HG03139 (cell line): Measurements from ENCODE around the gene ZDHHC17.

Experiments
- ATAC-seq: cut with Tn5 transposase; IDR thresholded peaks from one replicate; pipeline ENCODE4 v1.9.1; 2021; ENCODE audit not compliant: unreplicated experiment

Gene ZDHHC17

DNA sequence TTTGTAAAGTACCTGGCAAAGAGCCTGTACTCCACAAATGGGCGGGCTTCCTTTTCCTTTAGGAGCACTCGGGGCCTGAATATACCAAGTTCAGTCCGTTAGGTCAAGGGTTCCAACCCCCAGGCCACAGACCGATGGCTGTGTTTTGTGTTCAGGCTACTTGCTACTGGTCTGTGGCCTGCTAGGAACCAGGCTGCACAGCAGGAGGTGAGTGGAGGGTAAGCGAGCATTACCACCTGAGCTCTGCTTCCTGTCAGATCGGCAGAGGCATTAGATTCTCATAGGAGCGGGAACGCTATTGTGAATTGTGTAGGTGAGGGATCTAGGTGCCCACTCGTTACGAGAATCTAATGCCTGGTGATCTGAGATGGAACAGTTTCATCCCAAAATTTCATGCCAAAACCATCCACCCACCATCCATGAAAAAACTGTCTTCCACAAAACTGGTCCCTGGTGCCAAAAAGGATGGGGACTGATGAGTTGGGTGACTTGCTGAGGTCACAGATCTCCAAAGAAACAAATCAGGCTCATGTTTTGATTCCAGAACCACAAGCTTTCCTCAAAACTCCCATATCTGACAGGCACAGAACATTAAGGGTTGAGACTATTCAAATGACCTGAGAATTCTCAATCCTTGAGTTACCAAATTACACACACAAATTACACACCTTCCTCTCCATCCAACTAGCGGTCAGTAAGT is 110.7 kb downstream of the ZDHHC17 start:
- ATAC-seq: no peak

DNA sequence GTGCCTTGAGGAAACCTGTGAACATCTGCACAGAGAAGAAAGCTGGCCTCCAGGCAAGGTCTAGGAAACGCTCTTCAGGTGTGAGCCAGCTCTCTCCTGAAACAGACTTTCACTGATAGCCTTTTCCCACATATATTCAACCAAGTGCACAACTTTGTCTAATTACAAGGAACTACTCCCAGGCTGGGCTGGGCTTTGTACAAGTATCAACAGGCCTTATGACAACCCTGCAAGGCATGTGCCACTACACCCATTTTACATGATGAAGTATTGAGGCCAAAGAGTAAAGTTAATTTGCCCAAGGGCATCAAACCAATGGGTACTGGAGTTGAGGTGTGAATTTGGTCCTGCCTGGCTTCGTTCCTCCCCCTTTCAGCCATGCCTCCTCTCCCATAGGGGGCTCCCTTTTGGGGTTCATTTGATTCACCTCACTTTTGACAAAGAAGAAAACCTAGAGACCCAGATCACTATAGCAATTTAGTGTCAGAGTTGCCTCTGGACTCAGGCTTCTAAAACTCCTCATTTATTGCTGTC is 112.8 kb downstream of the ZDHHC17 start:
- no peak for ATAC-seq

DNA sequence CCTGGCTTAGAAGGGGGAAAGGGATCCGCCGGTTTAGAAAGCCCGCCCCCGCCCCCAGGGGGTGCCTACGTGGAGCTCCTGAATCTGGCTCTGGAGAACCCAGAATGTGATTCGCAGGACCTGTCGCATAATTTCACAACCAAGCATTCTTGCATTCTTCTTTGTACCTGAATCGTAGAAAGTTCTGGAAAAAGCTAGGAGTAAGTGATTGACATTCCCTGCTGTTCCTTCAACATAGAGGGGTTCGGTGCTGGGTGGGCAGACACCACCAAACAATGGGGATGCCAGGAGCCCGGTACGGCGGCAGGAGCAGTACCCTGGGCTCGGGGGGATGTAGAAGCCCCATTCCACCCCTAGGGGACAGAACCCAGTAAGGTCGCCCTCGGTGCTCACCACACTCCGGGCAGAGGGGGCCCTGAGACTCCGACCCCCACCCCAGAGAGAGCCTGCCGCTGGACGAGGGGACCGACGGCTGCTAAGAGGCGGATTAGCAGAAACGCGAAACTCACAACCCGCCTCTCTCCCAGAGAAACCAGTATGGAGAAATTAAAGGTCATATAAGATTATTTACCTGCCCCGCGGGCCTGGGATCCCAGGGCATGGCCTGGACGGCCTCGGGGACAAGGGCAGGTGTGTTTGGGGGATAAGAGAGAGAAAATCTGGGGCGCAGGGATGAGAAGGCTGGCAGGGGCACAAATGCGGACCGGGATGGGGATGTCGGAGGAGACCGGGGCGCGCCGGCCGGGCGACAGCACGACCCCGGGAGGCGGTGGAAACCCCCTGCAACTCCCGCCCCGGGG is 114.4 kb downstream of the ZDHHC17 start:
- ATAC-seq: peak; percentile 40

DNA sequence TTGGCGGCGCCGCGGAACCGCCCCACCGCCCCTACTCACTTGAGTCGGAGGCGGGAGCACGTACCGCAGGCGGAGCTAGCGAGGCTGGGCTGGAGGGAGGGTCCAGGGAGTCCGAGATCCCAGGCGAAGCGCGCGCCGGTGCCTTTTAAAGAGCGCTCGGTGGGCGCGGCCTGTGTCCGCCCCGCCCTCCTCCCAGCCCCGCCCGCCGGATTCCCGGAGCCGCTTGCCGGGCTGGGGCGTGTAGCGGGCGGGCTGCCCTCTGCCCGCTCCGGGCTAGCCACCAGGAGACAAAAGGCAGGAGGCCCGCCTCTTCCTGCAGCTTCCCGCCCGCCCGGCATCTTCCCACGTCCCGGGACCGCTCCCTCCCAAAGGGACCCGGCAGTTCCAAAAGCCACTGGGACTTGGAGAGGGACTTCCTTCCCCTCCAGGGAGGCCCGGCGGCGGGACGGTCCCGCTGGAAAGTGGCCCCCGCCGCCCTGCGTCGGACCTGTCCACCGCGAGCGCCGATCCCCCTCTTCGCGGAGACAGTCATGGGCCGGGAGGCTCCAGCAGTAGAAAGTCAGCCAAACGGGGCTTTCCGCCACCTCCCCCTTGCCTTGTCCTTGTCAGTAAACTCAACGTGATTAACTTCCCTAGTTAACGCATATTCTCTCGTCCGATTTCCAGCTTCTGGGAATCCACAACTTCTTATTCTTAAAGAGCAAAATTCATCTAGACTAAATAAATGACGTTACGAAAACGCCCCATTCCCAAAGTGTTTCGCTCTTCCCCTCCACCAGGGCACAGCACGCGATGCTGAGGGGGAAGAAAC is 115.2 kb downstream of the ZDHHC17 start, which contains the start of gene CSRP2:
CSRP2 (minus strand) TSS at position 121 of the 811 bp plus-strand sequence. CDS start 12,759 bp downstream, outside the sequence.
- ATAC-seq: peak; percentile 87

DNA sequence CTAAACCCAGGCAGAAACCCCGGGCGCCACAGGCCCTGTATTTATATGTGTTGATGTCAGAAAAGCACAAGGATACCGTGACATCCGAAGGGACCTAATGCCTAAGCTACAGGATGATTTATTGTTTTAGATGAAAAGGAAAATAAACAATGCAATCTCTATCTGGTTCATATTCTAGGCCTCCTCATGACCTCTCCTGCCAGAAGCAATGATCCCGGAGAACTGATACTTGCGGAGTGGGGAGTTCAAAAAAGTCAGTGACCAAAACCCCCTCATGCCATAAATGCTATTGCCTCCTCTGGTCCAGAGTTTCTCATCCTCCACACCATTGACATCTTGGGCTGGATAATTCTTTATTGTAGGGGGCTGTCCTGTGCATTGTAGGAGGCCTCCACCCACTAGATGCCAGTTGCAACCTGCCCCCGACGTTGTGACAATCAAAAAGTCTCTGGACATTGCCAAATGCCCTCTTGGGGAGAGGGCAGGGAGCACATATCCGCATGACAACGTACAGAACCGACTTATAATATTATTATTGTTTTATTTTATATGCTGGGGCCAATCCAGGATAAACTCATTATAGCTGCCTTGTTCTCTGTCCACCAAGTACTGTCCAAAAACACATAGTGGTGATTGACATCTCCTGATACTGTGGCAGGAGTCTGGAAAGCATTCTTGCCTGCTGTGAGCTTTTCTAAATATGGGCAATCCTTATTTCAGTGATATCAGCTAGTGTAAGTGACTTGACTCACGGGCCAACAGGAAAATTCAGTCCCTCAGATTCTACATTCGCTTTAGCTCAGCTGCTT is 116.0 kb downstream of the ZDHHC17 start:
- ATAC-seq: no peak

- ATAC-seq: no peak
Observed at GRCh38 chr12:76880519-76881023, 116.7 kb downstream of the ZDHHC17 start.

GRCh38 chr12:76881142-76881541 is 117.2 kb downstream of the ZDHHC17 start:
- no peak for ATAC-seq

- no peak for ATAC-seq
Observed at GRCh38 chr12:76882367-76882766, 118.5 kb downstream of the ZDHHC17 start.

DNA sequence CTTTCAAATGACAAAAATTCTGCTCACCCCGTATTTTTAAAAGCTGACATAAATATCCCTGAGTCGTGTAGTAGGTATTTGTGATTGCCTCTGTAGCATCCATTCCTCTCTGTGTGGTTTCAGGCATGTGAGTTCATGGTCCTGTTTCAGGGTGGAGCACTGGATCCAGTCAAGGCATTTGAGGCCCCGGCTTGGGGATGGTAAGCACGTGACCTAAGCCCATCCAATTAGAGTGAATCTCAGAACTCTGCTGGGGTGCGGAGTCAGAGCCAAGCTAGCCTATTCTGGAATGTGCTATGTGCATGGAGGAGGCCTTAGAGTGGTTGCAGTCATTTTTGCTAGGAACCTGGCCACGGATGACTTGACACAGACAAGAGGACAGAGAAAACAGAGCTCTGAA is 119.2 kb downstream of the ZDHHC17 start:
- no peak for ATAC-seq

GRCh38 chr12:76883811-76884210 is 119.9 kb downstream of the ZDHHC17 start:
- ATAC-seq: no peak

- no peak for ATAC-seq
Observed at GRCh38 chr12:76888775-76889174, 124.9 kb downstream of the ZDHHC17 start.

DNA sequence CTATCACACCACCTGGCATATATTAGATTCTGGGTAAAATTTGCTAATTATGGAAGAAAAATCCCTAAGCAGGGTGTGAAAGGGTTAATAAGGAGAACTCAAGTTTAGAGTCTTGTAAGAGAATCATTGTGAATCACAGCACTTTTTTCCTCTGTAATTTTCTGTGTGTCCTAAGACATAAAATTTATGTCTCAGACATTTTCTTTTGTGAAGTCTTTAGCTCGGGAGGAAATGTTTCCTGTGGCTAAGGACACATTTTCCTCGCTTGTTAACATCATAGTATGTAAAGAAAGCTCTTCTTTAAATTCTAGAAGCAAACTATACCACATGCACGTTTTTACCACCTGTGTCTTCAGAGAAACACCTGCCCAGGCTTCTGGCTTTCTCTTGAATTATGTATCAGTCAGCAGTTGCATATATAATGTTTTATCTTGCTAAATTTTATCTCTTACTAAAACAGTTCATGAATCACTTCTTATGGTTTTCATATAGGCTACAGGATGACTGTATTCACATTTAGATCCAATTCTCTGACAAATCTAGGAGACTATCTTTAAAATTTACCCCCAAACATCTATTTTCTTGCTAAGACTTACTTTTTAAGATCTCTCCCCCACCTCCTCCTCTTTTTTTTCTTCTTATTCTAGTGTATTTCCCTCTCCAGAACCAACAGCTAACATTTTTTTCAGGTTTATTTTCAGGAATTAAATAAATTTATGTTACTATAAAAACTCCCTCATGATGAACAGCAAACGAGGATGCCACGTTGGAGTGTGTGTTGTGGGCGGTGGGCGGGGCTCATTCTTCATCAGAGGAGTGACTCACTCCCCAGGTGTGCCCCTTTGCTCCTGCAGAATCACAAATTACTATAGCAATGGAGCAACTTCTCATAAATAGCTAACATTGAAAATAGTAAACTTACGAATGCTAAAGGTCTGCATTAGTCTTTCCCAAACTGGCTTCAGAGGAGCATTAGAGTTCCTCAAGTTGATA is 126.5 kb downstream of the ZDHHC17 start:
- ATAC-seq: no peak

GRCh38 chr12:76891609-76892008 is 127.7 kb downstream of the ZDHHC17 start:
- no peak for ATAC-seq

- ATAC-seq: no peak
Observed at GRCh38 chr12:76895796-76896195, 131.9 kb downstream of the ZDHHC17 start.

GRCh38 chr12:76896274-76896673 is 132.4 kb downstream of the ZDHHC17 start:
- no peak for ATAC-seq

GRCh38 chr12:76898442-76898841 is 134.5 kb downstream of the ZDHHC17 start:
- no peak for ATAC-seq

DNA sequence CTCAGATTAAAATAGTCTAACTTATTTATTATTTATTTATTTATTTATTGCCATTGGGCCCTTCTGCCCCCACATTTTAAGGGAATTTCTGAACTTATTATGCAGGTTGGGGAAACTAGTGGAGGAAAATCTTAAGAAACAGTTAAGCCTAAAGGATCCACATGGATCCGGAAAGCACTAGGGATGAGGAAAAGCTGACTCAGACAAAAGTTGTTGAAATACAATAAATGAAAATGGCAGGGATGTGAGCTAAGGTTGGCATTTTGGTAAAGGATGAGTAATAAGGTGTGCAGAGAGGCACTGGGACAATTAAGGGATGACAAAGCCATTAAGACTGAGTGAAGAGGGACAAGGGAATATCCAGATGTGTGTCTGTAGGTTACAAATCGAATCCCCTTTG is 135.6 kb downstream of the ZDHHC17 start:
- no peak for ATAC-seq

GRCh38 chr12:76901628-76902380 is 137.9 kb downstream of the ZDHHC17 start:
- no peak for ATAC-seq
